ENCODE results near the gene SMOC1.

SMOC1 gene

DNA sequence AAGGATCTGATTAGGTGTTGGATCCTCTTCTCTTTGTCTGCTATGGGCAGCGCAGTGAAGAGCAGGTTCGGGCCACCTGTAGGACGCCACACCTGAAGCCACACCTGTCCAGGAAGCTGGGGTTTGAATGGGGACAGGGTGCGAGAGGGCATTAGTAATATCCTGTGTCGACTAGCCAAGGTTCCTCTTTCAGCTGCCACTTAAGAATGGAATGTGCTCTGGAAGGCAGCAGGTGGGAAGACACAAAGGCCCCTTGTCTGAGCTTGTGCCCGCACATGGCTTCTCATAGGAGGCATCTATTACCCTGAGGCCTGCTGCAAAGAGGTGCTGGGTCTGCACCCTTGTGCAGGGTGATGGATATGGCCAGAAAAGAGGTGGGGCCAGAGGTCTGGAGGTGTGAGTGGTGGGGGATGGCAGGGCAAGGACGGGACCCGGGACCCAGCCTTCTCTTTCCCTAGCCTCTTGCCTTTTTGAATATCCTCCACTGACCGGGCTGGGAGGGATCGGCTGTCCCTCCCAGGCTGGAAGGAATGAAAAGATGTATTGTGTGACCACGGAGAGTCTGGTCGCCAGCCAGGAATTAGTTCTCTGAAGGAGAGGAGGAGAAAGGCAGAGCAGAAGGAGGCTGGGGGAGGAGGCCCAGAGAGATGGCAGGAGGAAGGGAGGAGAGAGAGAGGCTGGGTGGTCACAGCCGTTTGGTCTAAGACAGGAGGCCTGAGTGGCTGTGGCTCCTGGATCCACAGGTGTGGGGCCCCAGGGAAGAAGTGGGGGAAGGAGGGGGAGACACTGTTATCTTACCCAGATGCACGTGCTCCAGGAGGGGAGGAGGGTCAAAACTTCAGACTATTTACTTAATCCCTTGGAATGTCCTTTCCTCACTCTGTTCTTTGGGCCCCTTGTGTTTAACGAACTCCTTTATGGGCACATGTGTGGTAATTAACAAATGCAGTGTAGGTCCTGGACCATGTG, 101.5 kb downstream of the SMOC1 start:
- peak in 38 of 51 donors; percentile 14 to 80 (median 47) for DNase-seq

DNA sequence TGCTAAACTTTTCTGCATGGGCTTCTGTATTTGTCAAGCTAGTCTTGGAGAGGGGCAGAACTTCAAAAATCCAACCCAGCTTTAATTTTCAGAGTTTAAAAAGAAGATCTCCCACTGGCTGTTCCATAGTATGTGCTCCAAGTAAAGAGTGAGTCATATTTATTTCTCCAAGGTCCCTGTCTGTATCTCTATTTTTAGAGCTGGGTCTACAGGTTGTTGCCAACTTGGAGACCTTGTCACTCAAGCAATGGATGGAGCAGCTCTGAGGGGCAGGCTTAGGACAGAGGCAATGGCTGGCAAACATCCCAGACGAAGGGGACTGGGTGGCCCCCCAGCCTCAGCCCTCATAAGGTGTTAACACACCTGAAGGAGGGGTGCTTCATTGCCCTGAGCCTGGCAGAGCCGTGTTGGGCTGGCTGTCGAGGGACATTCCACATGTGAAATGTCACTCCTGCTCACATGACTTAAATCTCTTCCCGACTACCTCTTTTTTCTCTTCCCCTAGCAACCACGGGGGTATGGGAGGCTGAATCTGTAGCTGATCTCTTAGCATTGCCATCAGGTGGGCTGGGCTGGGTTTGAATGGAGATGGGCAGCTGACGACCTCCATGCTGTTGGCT, 103.1 kb downstream of the SMOC1 start:
- DNase-seq, result peak in 1 of 51 donors; percentile 11

DNA sequence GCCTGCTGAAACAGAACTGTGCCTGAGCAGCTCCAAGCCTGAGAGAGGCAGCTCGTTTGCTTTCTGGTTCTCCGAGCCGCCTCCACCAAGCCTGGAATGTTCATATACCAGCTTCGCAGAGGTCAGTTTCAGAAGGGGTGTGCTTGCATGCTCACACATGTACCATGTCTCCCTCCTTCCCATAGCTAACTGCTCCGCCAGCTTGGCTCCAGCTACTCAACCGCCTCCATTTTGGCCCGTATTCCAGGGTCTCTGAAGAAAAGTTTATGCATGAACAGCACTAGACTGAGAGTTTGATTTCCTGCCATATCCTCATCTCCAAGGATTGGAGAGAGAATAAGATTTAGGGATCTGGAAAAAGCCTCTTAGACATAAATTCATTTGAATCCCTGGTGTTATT, 103.7 kb downstream of the SMOC1 start:
- DNase-seq, result peak in 2 of 51 donors; percentile 7 to 13

DNA sequence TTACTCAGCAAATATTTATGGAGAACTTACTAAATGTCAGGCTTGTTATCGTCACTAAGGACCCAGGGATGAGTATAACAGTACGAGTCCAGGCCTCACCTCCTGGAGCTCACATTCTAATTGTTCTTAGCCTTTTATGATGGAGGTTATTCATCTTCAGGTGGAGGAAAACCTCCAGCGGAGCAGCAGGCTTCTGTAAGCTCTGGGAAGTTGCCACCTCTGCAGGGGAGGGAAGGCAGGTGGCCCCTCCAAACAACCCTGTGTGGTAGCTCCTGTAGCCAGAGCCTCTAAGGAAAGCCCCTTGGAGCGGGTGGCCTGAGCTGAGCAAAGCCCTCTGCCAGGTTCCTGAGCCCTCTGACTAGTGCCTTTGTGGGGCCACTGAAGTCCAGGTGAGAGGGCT, 104.1 kb downstream of the SMOC1 start:
- DNase-seq, result no peak

DNA sequence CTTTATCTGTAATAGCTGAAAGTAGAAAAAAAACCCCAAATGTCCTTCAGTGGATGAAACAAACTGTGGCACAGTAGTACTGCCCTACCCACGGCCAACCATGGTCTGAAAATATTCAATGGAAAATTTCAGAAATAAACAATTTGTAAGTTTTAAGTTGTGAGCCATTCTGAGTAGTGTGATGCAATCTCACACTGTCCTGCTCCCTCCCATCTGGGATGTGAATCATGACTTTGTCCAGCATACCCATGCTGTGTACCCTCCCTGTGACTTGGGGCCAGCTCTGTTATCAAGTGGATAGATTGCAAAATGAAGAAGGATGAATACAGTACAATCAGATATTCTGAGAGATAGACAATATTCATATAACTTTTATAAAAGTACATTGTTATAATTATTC, 106.2 kb downstream of the SMOC1 start:
- DNase-seq, result no peak

DNA sequence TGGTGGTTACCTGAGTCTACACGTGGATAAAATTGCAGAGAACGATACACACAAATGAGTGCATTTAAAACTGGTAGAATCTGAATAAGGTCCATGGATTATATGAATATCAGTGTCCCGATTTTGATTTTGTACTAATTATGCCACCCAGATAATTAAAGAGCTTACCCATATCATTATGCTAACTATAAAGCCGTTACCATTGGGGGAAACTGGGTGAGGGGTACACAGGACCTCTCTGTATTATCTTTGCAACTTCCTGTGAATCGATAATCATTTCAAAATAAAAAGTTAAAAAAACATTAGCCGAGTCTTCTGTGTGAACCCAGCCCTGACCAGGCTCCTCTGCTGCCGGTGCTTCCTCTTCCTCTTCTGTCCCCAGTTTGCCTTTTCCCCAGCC, 107.1 kb downstream of the SMOC1 start:
- no peak for DNase-seq

DNA sequence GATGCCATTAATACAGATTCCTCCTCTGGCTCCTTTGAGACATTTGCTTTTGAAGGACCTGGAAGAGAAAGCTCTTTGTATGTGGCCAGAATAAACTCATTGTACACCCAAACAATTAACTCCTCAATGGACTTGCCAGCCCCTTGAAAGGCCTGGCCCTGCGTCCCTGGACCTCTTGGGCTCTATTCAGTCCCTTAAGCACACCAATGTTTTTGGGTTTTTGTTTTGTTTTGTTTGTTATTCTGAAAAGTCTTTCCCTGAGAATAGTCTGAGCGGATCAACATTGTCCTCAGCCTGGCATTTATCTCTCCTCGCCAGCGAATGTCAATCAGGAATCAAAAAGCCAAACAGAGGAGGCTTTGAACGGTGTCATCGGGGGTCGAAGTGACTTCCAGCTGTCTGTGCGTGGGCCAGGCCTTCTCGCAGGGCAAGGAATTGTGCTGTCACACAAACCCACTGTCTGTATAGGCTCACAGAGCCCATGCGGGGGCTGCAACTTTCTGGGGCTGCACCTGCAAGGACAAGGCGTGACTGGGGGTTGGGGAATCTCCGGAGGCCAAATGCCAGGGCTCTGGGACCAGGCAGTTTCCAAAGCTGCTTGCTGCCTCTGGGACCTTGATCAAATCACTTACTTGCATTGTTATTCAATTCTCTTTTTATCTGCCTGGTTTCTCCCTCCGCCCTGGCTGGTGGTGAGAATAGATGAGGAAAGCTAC, 108.3 kb downstream of the SMOC1 start:
- DNase-seq, result peak in 13 of 51 donors; percentile 11 to 66 (median 26)

DNA sequence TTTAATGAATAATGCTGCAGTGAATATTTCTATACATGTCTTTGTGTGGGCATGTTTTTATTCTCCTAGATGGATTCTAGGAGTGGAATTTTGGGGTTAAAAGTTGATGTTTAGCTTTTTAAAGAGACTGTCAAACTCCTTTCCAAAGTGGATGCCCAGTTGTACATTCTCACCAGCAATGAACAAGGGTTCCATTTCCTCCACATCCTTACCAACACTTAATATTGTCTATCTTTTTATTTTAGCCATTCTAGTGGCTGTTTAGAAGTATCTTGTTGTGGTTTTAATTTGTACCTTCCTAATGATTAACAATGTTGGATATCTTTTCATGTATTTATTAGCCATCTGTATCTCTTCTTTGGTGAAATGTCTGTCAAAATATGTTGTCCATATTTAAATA, 109.8 kb downstream of the SMOC1 start:
- DNase-seq, result no peak

DNA sequence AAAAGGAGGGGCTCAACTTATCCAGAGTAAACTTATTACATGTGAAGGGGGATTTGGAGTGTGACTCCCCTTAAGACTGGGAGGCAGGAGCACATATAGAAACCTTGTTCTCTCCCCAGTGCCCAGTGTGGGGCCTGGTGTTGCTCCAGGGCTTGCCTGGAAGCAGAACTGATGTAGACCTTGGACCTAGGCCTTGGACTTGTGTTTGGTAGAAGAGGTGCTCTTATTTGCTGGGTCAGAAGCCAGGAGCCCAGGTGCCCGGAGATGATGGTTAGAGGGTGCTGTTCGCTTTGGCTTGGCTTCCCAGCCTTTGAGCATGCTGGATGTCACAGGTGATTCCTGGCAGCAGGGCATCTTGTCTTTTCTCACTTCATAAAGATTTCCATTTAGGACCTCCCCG, 110.4 kb downstream of the SMOC1 start:
- no peak for DNase-seq

DNA sequence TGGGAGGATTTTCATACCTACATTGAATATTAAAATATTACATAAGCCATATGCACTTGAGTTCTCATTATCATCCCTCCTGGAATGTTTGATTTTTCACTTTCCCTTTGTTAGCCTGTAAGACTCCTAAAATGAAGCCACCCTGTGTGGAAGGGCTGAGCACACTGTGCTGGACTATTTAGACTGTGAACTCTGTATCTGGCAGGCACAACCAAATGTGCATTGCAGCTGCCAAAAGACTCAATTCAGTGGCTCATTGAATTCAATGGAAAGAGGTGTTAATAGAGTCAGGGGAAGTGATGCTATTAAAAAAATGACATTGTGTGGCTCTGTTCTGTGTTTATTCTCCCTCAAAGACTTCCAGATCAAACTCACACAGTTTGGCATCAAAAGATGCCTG, 111.1 kb downstream of the SMOC1 start:
- DNase-seq, result peak in 5 of 51 donors; percentile 4 to 30 (median 21)

DNA sequence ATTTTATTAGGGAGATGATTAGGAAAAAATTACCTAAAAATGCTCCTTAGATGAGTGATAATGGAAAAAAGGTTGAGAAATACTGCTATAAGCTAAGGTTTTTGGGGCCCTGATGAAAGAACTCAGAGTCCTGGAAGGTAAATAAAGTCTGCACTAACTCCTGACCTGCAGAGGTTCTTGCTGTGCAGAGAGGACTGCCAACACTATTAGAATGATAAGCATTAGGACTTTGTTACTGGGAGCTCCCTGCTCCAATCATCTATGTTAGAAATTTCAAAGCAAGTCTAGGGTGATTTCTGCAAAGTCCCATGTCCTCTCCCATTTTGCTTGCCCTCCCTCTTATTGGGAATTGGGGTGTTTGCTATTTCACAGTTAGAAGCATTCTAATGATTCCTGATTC, 112.2 kb downstream of the SMOC1 start:
- DNase-seq, result no peak

DNA sequence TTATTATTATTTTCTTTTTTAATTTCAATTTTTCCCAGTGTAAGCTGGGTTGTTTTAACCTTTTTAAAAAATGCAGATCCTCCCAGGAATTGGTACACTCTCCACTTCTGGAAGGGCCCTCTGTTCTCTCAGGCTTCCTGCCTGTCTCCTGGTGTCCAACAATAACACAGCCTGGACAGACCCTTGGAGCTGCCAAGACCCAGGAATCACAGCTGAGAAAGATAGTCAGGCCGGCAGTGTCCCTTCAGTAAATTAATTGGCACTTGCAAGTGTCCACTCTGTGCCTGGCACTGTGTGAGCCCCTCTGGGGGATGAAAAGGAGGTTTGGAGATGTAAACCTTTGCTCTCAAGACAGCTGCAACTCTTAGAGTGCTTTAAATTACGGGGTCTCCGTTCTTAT, 113.3 kb downstream of the SMOC1 start:
- no peak for DNase-seq

DNA sequence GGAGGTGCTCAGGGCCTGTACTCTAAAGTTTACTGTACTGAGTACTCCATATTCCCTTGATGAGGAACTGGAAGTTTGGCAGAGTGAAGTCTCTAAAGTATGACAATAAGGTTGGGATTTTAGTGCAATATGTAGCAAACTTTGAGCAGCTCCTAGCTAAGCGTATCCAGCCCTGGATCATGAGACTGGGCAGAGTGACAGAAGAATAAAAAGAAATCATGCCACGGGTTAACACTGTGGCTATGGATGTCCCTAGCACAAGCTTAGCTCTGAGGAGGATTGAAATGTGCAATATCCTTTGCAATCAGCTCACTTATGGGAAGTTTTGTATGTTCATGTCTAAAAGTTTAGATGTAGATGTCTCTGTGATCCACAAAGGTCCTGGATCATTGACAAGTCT, 114.1 kb downstream of the SMOC1 start:
- no peak for DNase-seq

DNA sequence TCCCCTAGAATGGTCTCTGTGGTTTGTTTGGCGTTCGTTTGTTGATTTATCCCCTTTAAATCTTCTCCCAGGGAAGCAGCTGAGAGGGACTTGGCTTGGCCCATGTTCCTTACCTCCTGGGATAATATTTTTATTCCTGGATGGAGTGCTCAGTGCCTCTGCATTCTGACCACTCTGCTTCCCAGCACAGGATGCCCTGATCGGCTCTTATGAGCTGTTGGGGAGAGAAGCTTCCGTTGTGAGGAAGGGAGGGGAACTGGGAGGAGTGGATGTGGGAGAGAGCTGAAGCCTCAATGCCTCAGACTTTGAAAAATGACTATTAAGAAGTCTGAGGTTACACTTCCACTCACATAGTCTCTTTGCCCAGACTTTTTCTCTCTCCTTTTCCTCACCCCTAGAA, 114.8 kb downstream of the SMOC1 start:
- no peak for DNase-seq

DNA sequence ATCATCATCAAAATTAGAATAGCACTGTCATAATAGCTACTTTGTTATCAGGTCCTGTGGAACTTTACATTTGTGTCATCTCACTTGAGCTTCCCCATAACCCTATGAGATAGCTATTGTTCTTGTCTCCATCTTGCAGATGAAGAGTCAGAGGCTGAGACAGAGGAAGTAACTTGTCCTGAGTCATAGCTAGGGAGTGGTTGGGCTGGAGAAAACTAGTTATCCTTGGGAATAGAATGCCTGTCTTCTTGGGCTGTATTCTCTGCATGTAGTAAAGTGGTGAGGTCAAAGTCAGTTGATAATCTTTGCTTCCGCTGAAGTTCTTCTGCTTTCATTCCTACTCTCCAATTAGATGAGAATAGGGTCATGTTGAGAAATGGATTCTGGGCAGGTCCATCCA, 117.0 kb downstream of the SMOC1 start:
- DNase-seq, result no peak

DNA sequence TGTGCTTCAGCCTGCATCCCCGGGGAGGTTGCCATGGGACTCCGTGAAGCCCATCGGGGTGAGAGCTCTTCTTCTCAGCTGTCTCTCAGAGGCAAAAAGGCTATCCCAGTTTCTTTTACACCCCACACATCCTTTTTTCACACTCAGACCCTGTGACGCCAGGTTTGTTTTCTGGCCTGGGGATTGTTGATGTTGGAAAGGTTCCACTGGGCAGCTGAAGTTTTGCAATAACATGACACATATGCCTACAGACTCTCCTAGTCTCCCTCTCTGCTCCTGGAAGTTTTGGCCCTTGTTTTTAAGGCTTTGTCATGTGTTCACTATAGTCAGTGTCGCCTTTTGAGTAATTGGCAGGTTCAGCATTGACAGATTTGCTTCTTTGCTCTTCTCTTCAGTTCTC, 118.6 kb downstream of the SMOC1 start:
- DNase-seq, result no peak

DNA sequence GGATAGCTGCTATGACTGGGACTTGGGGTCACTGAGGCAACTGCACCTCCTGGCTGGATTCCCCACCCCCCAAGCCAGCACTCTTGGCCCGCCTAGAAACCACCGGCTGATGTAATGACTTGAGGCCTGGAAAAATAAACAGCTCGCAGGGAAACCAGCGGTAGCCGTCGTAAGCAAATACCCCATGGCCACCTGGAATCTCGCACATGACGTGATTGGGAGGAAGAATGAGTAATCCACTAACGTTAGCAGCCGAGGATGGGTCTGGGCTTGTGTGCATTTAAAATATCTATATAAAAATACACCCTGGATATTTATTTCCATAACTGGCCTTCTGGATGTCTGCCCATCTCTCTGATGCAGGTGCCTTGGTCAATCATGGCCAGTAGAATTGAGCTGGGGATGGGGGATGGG, 120.1 kb downstream of the SMOC1 start:
- DNase-seq, result no peak

DNA sequence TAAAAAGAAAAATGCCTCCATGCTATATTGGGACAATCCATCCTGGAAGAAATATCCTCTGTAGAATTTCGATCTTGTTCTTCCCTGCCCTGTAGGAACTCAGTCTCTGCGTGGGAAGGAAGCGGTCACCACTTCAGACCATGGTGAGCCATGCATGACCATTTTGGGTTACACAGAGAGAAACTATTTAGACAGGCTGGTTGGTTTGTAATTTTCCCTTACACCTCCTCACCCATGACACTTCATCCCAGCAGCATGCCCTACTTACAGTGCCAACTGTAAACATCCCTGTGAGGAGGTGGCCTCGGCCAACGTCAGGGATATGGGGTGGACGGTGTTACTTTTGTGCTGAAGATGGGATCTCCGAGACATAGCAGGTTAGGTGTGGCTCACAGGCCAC, 121.4 kb downstream of the SMOC1 start:
- DNase-seq, result no peak

DNA sequence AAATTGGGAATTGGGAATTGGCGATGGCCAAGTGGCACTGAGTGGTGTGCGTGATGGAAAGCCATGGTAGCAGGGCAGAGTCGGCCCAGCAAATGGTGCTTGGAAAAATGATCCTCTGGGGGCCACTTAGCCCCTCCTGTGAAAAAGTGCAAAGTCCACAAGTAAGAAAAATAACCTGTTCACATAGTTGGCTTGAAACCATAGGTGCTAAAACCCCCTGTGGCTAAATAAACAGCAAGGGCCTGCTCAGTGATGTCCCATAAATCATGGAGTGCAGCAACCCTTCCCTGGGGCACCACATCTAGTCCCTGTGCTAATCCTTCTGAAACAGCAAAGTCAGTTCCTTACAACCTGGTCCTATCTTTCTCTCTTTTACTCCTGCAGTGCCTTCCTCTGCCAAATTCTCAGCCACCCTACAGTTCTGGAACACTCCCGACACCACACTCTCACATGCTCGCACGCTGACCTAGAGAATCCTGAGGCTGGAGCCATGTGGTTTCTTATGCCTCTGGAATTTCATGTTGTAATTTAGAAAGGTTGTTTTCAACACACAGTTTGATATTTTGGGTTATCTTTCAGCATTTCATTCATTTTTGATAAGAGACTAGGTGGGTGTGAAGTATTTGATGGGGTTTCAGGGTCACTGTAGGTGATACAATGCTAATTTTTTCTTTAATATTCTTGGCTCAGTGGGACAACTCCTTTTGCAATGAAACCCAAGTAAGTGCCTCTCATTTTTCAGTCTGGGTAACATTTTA, 123.6 kb downstream of the SMOC1 start:
- DNase-seq, result no peak

DNA sequence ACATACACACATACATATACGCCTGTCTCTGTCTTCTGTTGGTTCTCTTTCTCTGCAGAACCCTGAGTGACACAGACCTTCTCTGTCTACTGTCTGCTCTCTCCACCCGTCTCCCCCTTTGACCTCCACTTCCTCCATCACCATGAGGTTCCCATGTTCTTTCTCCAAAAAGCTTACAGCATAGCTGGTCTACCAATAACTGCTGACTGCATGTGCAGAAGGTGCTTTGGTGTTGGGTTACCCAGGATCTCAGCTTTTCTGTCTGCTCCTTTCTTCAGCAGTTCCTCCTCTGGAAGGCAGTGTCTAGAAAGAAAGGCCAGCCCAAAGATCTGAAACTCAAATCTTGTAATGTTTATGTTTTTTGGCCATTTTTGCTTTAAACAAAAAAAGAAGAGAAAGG, 125.6 kb downstream of the SMOC1 start:
- DNase-seq, result no peak

DNA sequence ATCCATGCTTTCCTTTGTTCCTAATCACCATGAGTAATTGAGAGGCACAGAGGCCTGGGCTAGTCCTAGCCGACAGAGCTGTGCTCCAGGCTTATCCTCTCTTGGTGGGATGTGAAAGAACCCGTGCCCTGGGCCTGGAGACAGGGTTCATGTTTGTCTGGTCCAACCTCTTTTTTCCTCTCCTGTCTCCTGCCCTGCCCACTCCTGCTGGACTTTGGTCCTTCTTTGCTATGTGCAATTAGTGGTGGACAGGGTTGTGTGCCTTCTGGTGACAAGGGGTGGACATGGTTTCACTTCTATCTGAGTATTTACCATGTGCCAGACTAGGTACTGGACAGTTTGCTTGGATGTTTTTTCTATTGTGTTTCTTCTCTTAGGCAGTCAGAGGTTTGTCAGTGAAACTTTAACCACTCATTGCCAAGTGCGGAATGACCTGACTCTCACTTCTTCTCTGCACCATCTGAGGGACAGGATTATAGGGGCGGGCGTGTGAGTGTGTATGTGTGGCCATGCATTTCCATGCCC, 126.1 kb downstream of the SMOC1 start:
- no peak for DNase-seq
